ENCODE measurements around the gene FDX1.

Gene FDX1

GRCh38 chr11:110507328-110507727 lies 77.6 kb downstream of the FDX1 start:
- in situ Hi-C loops (cut with HindIII; ENCODE audit: low sequenced_read_pairs): no loop called here

GRCh38 chr11:110508786-110509185 lies 79.0 kb downstream of the FDX1 start:
- in situ Hi-C loops (cut with HindIII; ENCODE audit: low sequenced_read_pairs): no loop called here

- in situ Hi-C loops (cut with HindIII; ENCODE audit: low sequenced_read_pairs): no loop called here
These were observed 79.7 kb downstream of the FDX1 start for GRCh38 chr11:110509472-110509871.

GRCh38 chr11:110512026-110512425 lies 82.3 kb downstream of the FDX1 start:
- in situ Hi-C loops (cut with HindIII; ENCODE audit: low sequenced_read_pairs): no loop called here

GRCh38 chr11:110513259-110513801 lies 83.6 kb downstream of the FDX1 start:
- in situ Hi-C loops (cut with HindIII; ENCODE audit: low sequenced_read_pairs): no loop called here

- in situ Hi-C loops (cut with HindIII; ENCODE audit: low sequenced_read_pairs): no loop called here
These were observed 84.2 kb downstream of the FDX1 start for GRCh38 chr11:110513846-110514437.

All from DLD1 (cell line).